Islet precursor cell (in vitro differentiated cells): ENCODE data around the gene PGAP2.
A peak's percentile ranks its signal among the peaks of the same experiment; 100 is the strongest.

ENCODE experiments used
- DNase-seq: peaks from one replicate; pipeline ENCODE4 v3.0.0-alpha.2; 2018

Gene PGAP2

GRCh38 chr11:3834664-3835461 lies 26.5 kb downstream of the PGAP2 start:
- DNase-seq: no peak

- DNase-seq: no peak
Observed at GRCh38 chr11:3835751-3836150, 27.4 kb downstream of the PGAP2 start.

GRCh38 chr11:3836903-3837302 lies 28.5 kb downstream of the PGAP2 start:
- DNase-seq: no peak

GRCh38 chr11:3837793-3838192 lies 29.4 kb downstream of the PGAP2 start:
- no peak for DNase-seq

GRCh38 chr11:3838504-3838903 lies 30.1 kb downstream of the PGAP2 start:
- DNase-seq: no peak

- no peak for DNase-seq
Observed at GRCh38 chr11:3840004-3840869, 31.9 kb downstream of the PGAP2 start.

GRCh38 chr11:3840870-3841425 lies 32.6 kb downstream of the PGAP2 start, which contains the start of gene RHOG:
RHOG (minus strand) TSS chr11:3840959; CDS start chr11:3828138, 12,821 bp downstream.
- DNase-seq: peak; percentile 96

- DNase-seq: peak; percentile 91
Observed at GRCh38 chr11:3841426-3842350, 33.3 kb downstream of the PGAP2 start.

GRCh38 chr11:3843326-3843725 lies 35.0 kb downstream of the PGAP2 start:
- no peak for DNase-seq

GRCh38 chr11:3845246-3845645 lies 36.9 kb downstream of the PGAP2 start:
- no peak for DNase-seq

- no peak for DNase-seq
Observed at GRCh38 chr11:3845670-3846069, 37.3 kb downstream of the PGAP2 start.

- DNase-seq: no peak
Observed at GRCh38 chr11:3849297-3849874, 41.0 kb downstream of the PGAP2 start.

GRCh38 chr11:3853545-3853842 lies 45.1 kb downstream of the PGAP2 start:
- DNase-seq: no peak

- DNase-seq: no peak
Observed at GRCh38 chr11:3853899-3854659, 45.7 kb downstream of the PGAP2 start.

- no peak for DNase-seq
Observed at GRCh38 chr11:3854660-3854976, 46.3 kb downstream of the PGAP2 start.

GRCh38 chr11:3854977-3855807 lies 46.8 kb downstream of the PGAP2 start, which contains the start of gene STIM1:
STIM1 (plus strand) TSS chr11:3855664; CDS start chr11:3856271, 607 bp downstream.
- peak; percentile 97 for DNase-seq

GRCh38 chr11:3855808-3856491 lies 47.6 kb downstream of the PGAP2 start:
- peak; percentile 77 for DNase-seq

GRCh38 chr11:3856856-3857553 lies 48.6 kb downstream of the PGAP2 start:
- DNase-seq: no peak

GRCh38 chr11:3857628-3858027 lies 49.3 kb downstream of the PGAP2 start:
- no peak for DNase-seq
